ENCODE data around the gene CCL24. TPM values are rescaled to one million over a fixed set of nuclear protein-coding genes. Genes with fewer than 3 reads are reported as not detected.

CCL24 gene
- total RNA-seq, 1 experiment from 2014 or later: not detected

DNA sequence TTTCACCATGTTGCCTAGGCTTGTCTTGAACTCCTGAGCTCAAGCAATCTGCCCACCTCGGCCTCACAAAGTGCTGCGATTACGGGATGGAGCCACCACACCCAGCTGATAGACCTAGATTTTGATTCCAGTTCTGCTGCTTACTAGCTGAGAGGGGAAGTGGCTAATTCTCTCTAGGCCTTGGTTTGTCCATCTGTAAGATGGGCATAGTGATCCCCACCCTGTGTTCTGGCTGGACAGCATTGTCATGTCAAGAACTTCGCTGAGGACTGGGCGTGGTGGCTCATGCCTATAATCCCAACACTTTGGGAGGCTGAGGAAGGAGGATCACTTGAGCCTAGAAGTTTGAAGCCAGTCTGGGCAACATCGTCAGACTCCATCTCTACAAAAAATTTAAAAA, 17.4 kb upstream of the CCL24 start:
- H3K27ac Mint-ChIP-seq: no peak overlapping the region
- H3K27me3 Mint-ChIP-seq (ENCODE audit: low read depth): peaks cover 4% of the 10 kb centered on the region; the same call in 1 of the 2 replicates
- ChIA-PET POLR2A (no interaction called here), CTCF (no interaction called here)
- H3K4me1 Mint-ChIP-seq: no peaks in the 10 kb centered on the region; the same call in 1 of the 2 replicates
- no peak for ATAC-seq
- H3K4me3 Mint-ChIP-seq: no peak overlapping the region
- no peak for TF ChIP-seq ATF1 (CRISPR knock-in tag; IDR thresholded peaks at IDR 0.05)
- TF ChIP-seq, protein P1, sequence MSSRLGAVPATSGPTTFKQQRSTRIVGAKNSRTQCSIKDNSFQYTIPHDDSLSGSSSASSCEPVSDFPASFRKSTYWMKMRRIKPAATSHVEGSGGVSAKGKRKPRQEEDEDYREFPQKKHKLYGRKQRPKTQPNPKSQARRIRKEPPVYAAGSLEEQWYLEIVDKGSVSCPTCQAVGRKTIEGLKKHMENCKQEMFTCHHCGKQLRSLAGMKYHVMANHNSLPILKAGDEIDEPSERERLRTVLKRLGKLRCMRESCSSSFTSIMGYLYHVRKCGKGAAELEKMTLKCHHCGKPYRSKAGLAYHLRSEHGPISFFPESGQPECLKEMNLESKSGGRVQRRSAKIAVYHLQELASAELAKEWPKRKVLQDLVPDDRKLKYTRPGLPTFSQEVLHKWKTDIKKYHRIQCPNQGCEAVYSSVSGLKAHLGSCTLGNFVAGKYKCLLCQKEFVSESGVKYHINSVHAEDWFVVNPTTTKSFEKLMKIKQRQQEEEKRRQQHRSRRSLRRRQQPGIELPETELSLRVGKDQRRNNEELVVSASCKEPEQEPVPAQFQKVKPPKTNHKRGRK (CRISPR knock-in tag; IDR thresholded peaks at IDR 0.05; ENCODE audit: borderline replicate concordance): no peak
- no peak for TF ChIP-seq IRF2 (CRISPR knock-in tag; IDR thresholded peaks at IDR 0.05; ENCODE audit: borderline replicate concordance, low read depth)
- TF ChIP-seq, protein P2, sequence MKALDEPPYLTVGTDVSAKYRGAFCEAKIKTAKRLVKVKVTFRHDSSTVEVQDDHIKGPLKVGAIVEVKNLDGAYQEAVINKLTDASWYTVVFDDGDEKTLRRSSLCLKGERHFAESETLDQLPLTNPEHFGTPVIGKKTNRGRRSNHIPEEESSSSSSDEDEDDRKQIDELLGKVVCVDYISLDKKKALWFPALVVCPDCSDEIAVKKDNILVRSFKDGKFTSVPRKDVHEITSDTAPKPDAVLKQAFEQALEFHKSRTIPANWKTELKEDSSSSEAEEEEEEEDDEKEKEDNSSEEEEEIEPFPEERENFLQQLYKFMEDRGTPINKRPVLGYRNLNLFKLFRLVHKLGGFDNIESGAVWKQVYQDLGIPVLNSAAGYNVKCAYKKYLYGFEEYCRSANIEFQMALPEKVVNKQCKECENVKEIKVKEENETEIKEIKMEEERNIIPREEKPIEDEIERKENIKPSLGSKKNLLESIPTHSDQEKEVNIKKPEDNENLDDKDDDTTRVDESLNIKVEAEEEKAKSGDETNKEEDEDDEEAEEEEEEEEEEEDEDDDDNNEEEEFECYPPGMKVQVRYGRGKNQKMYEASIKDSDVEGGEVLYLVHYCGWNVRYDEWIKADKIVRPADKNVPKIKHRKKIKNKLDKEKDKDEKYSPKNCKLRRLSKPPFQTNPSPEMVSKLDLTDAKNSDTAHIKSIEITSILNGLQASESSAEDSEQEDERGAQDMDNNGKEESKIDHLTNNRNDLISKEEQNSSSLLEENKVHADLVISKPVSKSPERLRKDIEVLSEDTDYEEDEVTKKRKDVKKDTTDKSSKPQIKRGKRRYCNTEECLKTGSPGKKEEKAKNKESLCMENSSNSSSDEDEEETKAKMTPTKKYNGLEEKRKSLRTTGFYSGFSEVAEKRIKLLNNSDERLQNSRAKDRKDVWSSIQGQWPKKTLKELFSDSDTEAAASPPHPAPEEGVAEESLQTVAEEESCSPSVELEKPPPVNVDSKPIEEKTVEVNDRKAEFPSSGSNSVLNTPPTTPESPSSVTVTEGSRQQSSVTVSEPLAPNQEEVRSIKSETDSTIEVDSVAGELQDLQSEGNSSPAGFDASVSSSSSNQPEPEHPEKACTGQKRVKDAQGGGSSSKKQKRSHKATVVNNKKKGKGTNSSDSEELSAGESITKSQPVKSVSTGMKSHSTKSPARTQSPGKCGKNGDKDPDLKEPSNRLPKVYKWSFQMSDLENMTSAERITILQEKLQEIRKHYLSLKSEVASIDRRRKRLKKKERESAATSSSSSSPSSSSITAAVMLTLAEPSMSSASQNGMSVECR (CRISPR knock-in tag; IDR thresholded peaks at IDR 0.05; ENCODE audit: borderline replicate concordance): no peak
- TF ChIP-seq, protein P3, sequence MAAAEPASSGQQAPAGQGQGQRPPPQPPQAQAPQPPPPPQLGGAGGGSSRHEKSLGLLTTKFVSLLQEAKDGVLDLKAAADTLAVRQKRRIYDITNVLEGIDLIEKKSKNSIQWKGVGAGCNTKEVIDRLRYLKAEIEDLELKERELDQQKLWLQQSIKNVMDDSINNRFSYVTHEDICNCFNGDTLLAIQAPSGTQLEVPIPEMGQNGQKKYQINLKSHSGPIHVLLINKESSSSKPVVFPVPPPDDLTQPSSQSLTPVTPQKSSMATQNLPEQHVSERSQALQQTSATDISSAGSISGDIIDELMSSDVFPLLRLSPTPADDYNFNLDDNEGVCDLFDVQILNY (CRISPR knock-in tag; IDR thresholded peaks at IDR 0.05): no peak
- no peak for TF ChIP-seq ZNF219 (CRISPR knock-in tag; IDR thresholded peaks at IDR 0.05; ENCODE audit: borderline replicate concordance)
- TF ChIP-seq, protein P4, sequence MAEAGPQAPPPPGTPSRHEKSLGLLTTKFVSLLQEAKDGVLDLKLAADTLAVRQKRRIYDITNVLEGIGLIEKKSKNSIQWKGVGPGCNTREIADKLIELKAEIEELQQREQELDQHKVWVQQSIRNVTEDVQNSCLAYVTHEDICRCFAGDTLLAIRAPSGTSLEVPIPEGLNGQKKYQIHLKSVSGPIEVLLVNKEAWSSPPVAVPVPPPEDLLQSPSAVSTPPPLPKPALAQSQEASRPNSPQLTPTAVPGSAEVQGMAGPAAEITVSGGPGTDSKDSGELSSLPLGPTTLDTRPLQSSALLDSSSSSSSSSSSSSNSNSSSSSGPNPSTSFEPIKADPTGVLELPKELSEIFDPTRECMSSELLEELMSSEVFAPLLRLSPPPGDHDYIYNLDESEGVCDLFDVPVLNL (CRISPR knock-in tag; IDR thresholded peaks at IDR 0.05; ENCODE audit: borderline replicate concordance, low read depth): no peak
- TF ChIP-seq, protein P5, sequence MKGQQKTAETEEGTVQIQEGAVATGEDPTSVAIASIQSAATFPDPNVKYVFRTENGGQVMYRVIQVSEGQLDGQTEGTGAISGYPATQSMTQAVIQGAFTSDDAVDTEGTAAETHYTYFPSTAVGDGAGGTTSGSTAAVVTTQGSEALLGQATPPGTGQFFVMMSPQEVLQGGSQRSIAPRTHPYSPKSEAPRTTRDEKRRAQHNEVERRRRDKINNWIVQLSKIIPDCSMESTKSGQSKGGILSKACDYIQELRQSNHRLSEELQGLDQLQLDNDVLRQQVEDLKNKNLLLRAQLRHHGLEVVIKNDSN (CRISPR knock-in tag; IDR thresholded peaks at IDR 0.05): no peak
- TF ChIP-seq ZNF671 (CRISPR knock-in tag; IDR thresholded peaks at IDR 0.05): no peak
- no peak for TF ChIP-seq OVOL2 (CRISPR knock-in tag; IDR thresholded peaks at IDR 0.05; ENCODE audit: borderline replicate concordance)
- TF ChIP-seq, protein P6, sequence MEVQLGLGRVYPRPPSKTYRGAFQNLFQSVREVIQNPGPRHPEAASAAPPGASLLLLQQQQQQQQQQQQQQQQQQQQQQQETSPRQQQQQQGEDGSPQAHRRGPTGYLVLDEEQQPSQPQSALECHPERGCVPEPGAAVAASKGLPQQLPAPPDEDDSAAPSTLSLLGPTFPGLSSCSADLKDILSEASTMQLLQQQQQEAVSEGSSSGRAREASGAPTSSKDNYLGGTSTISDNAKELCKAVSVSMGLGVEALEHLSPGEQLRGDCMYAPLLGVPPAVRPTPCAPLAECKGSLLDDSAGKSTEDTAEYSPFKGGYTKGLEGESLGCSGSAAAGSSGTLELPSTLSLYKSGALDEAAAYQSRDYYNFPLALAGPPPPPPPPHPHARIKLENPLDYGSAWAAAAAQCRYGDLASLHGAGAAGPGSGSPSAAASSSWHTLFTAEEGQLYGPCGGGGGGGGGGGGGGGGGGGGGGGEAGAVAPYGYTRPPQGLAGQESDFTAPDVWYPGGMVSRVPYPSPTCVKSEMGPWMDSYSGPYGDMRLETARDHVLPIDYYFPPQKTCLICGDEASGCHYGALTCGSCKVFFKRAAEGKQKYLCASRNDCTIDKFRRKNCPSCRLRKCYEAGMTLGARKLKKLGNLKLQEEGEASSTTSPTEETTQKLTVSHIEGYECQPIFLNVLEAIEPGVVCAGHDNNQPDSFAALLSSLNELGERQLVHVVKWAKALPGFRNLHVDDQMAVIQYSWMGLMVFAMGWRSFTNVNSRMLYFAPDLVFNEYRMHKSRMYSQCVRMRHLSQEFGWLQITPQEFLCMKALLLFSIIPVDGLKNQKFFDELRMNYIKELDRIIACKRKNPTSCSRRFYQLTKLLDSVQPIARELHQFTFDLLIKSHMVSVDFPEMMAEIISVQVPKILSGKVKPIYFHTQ (CRISPR knock-in tag; IDR thresholded peaks at IDR 0.05): no peak
- no peak for TF ChIP-seq ZNF423 (CRISPR knock-in tag; IDR thresholded peaks at IDR 0.05)
- no peak for TF ChIP-seq PRRX2 (CRISPR knock-in tag; IDR thresholded peaks at IDR 0.05)
- no peak for TF ChIP-seq CREB1 (CRISPR knock-in tag; IDR thresholded peaks at IDR 0.05)
- TF ChIP-seq, protein P7, sequence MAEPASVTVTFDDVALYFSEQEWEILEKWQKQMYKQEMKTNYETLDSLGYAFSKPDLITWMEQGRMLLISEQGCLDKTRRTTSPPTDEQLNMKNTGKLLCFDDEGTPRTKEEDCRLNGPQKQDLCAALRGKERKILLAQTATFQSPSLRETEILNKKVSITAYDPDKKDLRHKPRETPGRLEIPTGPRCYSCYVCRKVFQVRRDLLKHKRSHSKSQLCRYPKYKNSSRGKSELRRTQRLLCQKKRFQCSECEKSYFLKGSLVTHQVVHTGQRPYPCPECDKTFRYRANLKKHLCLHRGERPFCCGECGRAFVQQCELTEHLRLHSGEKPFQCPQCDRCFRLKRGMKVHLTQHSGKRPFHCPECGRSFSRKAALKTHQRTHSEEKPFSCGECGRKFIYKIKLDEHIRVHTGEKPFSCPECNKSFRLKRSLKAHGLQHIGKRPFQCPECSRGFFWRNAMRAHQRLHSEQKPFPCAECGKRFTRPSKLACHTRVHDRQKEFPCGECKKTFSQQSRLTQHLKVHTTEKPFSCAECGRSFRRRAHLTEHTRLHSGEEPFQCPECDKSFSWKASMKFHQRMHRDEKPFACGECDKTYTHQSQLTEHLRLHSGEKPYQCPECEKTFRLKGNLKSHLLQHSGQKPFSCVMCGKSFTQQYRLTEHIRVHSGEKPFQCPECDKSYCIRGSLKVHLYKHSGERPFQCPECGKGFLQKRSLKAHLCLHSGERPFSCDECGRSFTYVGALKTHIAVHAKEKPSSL (CRISPR knock-in tag; conservative IDR thresholded peaks at IDR 0.05): no peak
- no peak for TF ChIP-seq TEAD1 (CRISPR knock-in tag; IDR thresholded peaks at IDR 0.05)
- no peaks in the 10 kb centered on the region for H3K36me3 Mint-ChIP-seq
- DNase-seq (ENCODE audit: low spot score): no peak
- no peaks in the 10 kb centered on the region for H3K9me3 Mint-ChIP-seq
